Fibroblast of the aortic adventitia (primary cell): ENCODE results near the gene PEPD. TPM values are rescaled to one million over a fixed set of nuclear protein-coding genes. Genes with fewer than 3 reads are reported as not detected.
A peak's percentile ranks its signal among the peaks of the same experiment; 100 is the strongest.

ENCODE experiments used
- DNase-seq: peaks from one replicate; pipeline ENCODE4 v3.0.0-alpha.2; 2010; ENCODE audit warnings: low read depth
- H3K4me3 ChIP-seq: 2 replicates; pipeline ENCODE4 v1.5.1; 2011; ENCODE audit warnings: low read depth, mild to moderate bottlenecking, control low read depth, low read length, moderate library complexity
- total RNA-seq: library from RNA; depleted of rRNA; stranded (reverse); fragments of >200 nt; gene quantifications from 2 replicates; pipeline ENCODE4 v1.2.3, GENCODE V29; 2012; ENCODE audit warnings: low replicate concordance
- TF ChIP-seq, protein P1 (sequence below): IDR thresholded peaks from 2 replicates; pipeline ENCODE4 v1.5.1; 2011; ENCODE audit warnings: mild to moderate bottlenecking, low read length, control low read depth, inconsistent platforms; ENCODE audit not compliant: insufficient read depth

PEPD gene
- total RNA-seq, 1 donor, result 65.0 TPM

DNA sequence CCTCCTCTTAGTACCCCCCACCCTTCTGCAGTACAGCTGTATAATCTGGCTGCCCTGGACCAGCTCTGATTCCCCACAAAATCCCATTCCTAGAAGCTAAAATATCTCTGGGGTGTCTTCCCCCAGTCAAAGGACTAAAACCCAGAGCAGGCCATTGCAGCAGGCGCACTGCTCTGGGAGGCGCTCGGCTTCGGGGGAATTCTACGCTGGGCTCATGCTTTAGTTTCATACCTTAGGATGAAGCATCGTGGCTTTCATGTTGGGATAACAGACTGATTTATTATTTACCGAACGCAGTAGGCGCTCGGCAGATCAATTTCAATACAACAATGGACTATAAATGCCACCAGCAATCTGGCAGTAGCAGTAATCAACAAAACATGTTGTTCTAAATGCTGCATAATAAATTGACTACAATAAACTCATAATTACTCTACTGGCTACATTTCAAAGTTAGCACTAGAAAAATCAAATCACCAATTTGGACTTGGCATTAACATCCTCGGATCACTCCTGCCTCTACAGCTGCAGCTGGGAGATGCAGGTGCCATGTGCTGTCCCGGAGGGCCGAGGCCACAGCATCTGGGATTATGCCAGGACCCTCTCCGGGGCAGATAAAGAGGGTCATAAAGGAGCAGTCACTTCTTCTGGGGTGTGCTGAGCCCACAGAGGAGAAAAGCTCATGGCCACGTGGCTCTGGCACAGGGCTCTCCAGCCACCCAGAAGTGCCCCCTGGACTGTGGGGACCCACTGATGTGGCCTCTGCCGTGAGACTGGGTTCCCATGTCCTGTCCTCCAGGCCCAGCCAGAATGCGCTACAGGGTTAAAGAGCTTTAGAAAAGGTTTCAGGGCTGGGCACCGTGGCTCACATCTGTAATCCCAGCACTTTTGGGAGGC, 112.8 kb downstream of the PEPD start:
- no peak for DNase-seq
- H3K4me3 ChIP-seq, result no peak overlapping the region
- TF ChIP-seq, protein P1, sequence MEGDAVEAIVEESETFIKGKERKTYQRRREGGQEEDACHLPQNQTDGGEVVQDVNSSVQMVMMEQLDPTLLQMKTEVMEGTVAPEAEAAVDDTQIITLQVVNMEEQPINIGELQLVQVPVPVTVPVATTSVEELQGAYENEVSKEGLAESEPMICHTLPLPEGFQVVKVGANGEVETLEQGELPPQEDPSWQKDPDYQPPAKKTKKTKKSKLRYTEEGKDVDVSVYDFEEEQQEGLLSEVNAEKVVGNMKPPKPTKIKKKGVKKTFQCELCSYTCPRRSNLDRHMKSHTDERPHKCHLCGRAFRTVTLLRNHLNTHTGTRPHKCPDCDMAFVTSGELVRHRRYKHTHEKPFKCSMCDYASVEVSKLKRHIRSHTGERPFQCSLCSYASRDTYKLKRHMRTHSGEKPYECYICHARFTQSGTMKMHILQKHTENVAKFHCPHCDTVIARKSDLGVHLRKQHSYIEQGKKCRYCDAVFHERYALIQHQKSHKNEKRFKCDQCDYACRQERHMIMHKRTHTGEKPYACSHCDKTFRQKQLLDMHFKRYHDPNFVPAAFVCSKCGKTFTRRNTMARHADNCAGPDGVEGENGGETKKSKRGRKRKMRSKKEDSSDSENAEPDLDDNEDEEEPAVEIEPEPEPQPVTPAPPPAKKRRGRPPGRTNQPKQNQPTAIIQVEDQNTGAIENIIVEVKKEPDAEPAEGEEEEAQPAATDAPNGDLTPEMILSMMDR, result no peak

DNA sequence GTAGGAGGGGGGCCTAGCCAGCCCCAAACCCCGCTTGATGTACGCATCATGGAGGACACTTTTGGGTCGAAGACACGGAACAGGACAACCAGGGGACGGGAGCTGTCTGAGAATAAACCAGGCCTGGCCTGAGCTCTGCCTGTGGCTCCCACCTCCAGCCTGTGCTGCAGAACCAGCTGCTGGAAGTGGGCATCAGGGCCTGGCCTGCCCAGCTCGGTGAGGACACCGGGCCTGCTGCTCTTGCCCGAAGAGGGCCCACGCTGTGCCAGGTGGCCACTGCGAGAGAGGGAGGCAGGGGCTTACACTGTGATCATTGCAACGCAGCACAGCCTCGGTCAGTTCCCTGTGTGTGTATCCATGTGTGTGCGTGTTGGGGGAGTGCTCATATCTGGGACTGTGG, 113.5 kb downstream of the PEPD start:
- TF ChIP-seq, protein P1, result no peak
- no peak for DNase-seq

DNA sequence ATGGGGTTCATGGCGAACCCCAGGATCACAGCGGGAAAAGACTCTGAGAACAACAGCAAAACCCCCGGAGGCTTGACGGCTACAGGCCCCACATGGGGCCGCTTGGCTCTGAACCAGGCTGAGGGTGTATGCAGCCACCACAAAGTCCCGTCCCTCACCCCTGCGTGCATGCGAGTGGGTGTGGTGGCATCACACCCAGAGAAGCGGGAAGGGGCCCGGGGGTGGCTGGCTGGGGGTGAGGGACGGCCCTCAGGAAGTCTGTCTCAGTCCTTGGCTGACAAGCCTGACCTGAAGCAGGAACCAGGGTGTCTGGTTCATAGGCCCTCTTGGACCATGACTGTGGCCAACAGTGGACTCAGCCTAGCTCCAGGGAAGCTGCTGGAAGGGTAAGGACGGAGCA, 113.9 kb downstream of the PEPD start:
- no peak for DNase-seq
- TF ChIP-seq, protein P1, result no peak
- no peak overlapping the region for H3K4me3 ChIP-seq

More for the DNA sequence above, 113.5 kb downstream of the PEPD start:
- H3K4me3 ChIP-seq, result no peak overlapping the region

DNA sequence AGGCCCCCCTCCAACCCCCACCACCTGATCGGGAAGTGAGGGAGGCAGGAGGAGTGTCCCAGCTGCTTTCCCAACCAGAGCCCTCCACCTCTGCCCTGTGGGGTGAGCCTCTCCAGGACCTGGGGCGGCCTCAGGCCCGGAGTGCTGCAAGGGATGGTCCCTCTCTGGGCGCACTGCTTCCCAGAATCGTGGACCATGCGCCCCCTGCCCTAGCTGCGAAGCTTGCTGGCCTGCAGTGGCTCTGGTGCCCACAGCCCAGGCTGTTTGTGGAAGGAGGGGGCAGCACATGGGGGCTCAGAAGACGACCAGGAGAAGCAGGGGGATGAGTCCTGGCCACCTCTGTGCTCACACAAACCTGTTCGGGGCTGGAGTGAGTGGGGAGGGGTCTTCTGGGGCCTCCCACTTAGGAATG, 114.4 kb downstream of the PEPD start:
- TF ChIP-seq, protein P1, result no peak
- DNase-seq, result no peak
- H3K4me3 ChIP-seq, result no peak overlapping the region

DNA sequence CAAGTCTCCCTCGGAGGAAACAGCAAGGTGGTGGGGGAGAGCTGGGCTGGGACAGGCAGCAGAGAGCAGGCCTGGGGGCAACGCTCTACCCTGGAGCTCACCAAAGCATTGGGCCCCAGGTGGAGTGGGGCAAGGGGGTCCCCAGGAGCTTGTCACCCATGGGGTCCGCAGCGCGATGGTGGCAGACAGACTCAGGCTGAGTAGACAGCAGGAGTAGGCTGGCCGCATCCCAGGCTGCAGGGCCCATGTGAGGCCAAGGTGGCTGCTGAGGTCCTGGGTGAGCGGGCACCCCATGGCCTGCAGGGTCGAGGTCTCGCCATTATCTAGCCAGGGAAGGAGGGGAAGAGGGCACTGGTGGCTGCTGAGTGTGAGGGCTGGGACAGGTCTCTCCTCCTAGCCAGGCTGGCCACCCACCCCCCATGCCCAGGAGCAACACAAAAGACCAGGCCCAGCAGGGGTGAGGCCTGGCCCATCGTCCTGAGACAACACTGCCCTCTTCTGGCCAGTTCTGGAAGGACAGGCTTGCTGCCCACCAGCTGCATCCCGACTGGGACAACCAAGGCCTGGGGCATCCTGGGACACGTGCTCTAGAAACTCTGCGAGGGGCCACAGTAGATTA, 115.0 kb downstream of the PEPD start:
- TF ChIP-seq, protein P1, result peak; percentile 94
- peak; percentile 59 for DNase-seq
- H3K4me3 ChIP-seq, result no peak overlapping the region

DNA sequence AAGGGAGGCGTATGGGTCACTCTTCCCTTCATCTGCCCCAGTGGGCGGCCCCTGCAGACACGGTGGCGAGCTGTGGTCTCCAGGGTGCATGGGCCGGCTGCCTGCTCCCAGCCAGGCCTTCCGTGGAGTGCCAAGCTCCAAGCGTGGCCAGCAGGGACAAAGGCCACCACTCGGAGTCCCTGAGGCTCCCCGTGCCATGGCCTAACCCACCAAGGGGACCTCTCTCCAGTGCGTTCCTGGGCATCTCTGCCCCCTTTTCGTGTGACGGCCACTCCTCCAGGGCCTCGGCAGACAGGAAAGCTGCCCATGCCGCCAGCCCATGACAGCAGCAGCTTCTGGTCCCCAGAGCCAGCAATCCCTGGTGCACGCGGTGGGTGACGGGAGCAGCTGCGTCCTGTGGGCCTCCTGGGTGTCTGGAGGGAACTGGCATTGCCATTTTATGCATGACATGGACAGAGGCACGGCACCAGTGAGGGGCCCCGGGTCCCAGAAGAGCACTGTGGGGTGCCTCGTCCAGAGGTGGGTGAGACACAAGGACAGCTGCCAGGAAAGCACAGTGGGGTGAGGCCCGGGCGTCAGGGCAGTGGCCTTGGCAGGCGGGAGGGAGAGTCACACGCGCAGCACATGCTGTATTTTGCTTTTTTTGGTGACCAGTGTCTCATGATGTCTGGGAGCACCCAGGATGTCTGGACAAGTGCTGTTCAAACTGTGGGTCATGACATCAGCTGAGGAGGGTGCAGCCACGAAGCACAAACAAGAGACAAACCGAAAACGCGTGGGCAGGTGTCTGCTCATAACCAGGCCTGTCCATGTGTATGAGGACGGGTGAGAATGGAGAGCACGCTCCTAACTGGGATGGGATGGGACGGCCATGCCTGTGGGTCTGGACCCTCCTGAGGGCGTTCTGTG, 115.8 kb downstream of the PEPD start:
- TF ChIP-seq, protein P1, result no peak
- no peak for DNase-seq
- H3K4me3 ChIP-seq, result no peak overlapping the region
